GM18526 (cell line): ENCODE results near the gene NUDT9.

ENCODE experiments used
- POLR2A ChIP-seq: IDR thresholded peaks from 3 replicates; pipeline ENCODE4 v1.6.1; 2011; ENCODE audit not compliant: insufficient read length; ENCODE audit errors: extremely low read depth

The NUDT9 gene

DNA sequence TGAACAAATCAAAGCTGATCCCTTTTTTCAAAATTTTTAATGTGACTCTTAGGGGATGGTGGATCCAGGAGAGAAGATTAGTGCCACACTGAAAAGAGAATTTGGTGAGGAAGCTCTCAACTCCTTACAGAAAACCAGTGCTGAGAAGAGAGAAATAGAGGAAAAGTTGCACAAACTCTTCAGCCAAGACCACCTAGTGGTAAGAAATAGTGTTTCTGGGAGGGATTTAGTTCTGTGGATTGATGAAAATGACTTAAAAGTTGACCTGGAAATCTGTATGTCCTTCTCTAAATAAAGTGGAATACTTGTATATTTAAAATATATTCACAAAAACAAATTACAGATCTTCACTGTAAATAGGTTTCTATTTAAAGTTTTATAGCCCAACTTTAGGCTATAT, 29.2 kb downstream of the NUDT9 start:
- no peak for TF ChIP-seq POLR2A

DNA sequence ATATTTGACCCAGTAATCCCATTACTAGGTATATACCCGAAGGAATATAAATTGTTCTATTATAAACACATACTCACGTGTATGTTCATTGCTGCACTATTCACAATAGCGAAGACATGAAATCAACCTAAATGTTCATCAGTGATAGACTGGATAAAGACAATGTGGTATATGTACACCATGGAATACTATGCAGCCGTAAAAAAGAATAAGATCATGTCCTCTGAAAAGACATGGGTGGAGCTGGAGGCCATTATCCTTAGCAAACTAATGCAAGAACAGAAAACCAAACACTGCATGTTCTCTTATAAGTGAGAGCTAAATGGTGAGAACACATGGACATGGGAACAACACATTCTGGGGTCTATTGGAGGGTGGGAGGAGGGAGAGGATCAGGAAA, 36.5 kb downstream of the NUDT9 start:
- no peak for TF ChIP-seq POLR2A

DNA sequence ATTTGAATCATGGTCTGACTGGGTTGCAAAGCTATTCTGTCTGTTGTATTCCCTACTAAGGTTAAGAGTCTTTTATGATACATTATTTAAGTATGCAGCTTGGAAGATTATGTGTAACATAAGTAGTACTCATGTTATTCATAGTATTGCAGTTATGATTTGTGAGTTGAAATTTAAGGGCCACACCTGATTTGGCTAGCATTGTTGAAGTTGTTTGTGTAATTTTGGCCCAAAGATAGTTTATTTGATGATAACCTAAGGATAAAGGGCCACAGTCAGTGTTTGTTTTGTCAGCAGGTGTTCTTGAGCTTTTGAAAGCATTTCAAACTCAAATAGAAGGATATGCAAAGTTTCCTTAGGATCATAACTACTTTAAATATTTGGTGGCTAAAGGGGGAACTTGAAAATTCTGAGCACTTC, 38.9 kb downstream of the NUDT9 start:
- no peak for TF ChIP-seq POLR2A

DNA sequence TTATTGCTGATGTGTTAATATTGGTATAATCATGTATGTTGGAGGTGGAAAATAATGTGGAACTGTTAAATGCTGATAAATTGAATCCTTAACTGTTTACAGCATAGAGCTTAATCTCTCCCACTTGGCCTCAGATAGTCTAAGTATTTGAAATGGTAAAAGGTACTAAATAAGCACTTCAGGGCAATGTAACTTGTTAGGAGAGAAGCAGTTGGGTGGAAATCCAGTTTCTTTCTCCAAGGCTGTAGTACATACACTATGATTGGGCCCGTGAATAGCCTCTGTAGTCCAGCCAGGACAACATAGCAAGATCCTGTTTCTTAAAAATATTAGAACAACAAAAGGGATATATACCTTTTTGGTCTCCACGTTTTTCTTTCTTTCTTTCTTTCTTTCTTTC, 39.7 kb downstream of the NUDT9 start:
- no peak for TF ChIP-seq POLR2A

DNA sequence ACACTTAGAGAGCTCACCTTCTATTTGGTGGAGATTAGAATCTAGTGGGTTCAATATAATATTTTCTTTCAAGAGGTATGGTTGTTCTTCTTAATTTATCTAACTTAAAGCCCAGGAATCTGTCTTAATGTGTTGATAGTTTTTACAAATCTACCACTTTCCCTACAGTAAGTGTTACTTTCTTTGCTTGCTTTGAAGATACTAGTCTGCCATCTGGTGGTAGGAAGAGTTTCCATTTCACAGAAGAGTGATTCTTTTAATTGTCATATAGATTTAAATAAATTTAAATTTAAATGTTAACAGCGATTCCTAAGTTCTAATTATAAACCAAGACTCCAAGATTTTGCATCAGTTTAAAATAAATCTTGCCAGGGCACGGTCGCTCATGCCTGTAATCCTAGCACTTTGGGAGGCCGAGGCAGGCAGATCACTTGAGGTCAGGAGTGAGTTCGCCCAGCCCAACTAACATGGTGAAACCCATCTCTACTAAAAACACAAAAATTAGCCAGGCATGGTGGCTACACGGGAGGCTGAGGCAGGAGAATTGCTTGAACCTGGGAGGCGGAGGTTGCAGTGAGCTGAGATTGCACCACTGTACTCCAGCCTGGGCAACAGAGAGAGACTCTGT, 43.5 kb downstream of the NUDT9 start:
- no peak for TF ChIP-seq POLR2A

DNA sequence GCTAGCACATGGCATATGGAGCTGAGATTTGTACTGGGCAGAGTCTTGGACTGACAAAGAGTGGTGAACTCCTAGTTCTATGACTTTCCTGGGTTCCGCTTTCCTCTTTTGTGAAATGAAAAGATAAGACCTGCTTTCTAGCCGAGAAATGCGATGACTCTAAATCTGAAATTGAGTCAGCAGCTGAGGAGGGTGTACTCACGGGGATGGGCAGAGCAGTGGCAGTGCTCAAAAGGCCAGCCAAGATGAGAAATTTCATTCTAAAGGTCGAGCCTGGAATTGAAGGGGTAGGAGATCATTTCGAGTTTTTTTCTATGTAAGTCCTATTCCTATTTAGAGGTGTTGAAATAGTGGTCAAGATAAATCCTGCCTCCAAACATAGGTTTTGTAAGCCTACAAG, 47.0 kb downstream of the NUDT9 start:
- no peak for TF ChIP-seq POLR2A

DNA sequence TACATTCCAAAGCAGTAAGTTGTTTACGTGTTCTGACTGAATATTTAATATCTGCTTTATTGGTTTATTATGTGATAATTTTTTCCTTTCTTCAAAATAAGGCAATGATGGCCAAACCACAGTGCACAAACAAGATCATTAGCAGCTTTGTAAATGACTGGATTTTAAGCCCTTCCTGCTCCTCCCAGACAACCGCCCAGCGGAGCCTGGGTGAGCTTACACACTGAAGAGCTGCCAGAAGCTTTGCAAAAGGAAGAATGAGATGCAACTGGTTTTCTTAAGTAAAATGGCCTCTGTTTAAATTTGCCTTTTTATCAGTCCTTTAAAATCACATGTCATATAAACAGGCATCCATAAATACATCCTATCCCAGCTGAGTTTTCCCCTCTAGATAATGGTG, 54.6 kb downstream of the NUDT9 start:
- TF ChIP-seq POLR2A = no peak

DNA sequence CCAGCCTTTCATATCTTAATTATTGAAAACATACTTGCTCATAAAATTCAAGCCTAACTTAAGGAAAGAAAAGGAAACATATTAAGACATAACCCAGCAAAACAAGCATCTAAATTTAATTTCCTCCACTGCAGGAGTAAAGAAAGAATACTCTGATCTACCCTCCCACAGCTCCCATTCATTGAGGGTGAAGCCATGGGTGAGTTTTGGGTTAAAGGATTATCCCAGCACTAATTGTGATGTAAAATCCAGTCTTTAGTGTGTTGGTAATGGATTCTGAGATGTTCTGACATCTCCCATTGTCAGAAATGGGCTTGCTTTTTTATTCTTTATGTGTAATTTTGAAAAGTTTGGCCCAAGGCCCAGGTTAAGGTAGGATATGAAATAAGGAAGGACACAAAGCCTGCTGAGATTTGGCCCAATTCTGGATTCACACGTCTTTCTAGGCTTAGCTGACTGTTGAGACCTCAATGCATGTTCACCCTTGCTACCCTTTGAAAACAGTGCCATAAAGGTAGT, 56.4 kb downstream of the NUDT9 start:
- TF ChIP-seq POLR2A = no peak

DNA sequence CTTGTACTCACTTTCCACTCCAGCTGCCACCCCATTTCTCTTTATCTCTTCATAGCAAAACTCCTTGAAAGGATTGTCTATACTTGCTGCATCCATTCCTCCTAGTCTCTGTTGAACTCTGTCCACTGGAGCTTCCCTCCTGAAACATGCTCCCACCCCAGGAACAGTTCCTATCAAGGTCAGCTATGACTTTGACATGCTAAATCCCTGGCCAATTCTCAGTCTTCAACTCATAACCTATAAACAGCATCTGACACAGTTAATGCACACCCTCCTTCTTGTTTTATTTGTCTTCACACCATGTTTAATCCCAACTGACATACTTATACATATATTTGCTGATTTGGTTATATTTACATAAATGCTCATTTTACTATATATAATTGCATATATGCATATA, 59.0 kb downstream of the NUDT9 start:
- no peak for TF ChIP-seq POLR2A

DNA sequence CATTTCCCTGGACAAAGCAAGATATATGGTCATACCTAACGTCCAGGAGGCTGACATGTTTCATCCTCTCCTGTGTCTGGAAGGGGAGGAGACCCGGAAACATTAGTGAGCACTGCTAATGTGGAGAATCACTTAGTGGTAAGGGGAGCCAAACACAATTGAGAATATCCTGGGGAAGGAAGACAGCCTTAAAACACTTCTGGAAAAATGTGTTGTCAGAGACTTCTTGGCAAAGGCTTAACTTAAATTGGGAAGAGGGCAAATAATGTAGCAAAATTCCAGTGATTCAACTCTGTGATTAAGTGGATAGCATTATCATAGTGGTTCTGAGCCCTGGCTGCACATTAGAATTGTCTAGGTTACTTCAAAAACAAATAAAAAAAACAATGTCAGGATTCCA, 67.3 kb downstream of the NUDT9 start:
- no peak for TF ChIP-seq POLR2A

DNA sequence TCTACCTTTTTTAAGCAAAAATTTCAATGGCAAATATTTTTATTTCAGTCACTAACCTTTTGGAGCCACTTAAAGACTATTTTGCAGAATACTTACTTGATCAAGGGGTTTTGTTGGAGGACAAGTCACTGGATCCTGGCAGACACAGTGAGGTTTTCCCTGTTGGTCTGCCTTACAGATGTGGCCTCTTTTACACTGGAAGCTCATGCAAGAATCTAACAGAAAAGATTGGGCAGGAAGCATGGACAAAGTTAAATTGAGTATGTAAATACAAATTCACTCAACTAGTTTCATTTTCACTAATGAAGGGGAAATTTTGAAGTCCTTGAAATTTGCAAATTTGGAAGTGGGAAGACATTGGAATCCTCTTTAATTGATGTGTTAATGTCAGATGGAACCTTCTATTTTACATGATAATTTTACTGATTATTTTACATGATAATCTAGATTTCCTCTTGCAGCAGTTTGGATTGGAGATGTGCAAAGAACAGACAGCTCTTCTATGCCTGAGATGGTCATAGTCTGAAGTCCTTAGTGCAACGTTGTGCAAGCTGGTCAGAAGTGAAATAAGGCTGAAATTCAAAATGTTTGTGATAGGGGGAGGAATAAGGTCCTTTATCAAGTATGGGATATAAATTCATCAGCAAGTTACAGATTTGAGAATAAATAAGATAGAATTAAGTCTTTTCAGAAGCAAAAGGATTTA, 68.4 kb downstream of the NUDT9 start:
- TF ChIP-seq POLR2A = no peak

DNA sequence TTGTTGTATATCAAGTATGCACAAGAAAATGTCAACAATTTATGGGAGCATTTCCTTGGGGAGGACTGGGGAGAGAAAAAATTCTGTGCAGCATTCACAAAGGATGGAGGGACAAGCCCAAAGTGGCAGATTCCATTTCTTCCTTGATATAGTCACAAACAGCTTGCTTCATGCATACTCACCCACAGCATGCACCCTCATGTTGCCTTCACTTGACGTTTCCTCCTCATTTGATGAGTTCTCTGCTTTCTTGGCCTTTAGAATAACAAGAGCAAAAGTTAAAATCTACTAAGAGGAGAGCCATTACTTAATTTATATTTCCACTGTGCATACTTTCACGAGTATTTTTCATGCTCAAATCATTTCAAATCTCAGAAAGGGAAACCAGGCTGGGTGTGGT, 69.1 kb downstream of the NUDT9 start:
- TF ChIP-seq POLR2A = no peak

DNA sequence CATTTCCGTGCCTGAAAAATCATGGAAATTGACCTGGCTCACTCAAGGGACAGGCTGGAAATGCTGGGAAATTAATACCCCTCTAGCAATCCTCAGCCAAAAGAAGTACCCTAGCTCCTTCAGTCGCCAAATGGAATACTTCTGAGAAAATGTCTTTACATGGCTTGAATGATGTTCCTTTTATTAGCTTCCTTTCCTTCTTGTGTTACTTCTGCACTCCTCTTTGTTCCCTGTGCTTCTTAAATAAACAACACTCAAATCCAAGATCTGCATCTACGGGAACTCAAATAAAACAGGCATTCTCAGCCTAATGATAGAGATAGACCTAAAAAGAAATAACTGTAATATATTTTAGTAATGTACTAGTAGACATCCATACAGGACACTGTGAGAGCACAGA, 70.7 kb downstream of the NUDT9 start:
- TF ChIP-seq POLR2A = no peak

DNA sequence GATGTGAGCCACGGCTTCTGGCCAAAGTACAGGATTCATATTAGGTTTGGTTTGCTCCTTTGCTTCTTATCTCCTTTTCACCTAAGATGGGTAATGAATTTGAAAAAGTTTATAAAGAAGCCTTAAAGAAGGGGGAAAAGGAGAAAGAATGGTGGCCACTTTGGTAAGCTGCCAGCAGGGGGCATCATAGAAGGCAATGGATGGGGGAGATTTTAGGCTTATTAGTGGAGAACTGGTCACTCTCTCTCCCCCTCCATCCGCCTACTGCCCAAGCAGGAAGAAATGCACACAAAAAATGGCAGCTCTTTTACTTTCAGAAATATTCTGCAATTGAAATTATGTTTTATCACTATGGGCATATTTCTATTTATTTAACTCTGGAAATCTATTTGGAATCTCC, 74.8 kb downstream of the NUDT9 start:
- TF ChIP-seq POLR2A = no peak

DNA sequence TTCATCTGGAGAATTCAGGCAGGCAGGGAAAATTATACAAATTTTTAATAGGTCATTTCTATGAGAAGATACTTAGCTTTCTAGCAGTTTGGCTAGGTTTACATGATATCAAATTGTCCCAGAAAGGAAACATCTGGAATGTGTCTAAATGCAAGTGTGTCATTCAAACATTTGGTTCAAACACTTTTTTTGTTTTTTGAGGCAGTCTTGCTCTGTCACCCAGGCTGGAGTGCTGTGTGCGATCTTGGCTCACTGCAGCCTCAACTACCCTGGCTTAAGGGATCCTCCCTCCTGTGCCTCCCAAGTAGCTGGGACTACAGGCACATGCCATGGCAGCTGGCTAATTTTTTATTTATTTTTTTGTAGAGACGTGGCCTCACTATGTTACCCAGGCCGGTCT, 75.2 kb downstream of the NUDT9 start:
- no peak for TF ChIP-seq POLR2A

DNA sequence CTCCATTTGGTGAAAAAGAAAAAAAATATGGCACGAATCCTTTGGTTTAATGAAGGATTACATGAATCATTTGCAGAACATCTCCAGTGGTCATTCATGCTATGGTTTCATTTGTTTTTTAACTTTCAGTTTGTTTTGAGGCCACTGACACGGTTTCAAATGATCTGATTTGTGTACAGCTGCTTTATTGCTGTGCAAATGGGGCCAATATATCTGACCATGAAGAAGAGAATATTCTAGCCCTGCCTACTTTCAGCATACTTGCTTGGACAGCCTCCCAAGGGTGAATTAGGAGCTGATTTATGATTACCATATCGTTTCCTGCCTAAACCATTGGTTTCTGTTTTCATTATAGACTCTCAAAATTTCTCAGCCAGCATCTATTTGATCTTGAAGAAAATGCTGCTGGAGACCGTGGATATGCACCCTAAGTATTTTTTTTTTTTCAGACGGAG, 76.1 kb downstream of the NUDT9 start:
- TF ChIP-seq POLR2A = no peak
